Measurements from ENCODE around the gene KRTAP5-5. TPM values are rescaled to one million over a fixed set of nuclear protein-coding genes. Genes with fewer than 3 reads are reported as not detected.
"Not testable (repeated sequence)": the region's sequence is repeated elsewhere in the genome, so short reads cannot be mapped to it uniquely, and the experiment has no call there.

KRTAP5-5 gene
- total and polyA plus RNA-seq, 2 of the 8 experiments (the other 6 are each of a cell fraction or from before 2014, with no cell fraction given): 0.09 TPM; not detected in 1

GRCh38 chr11:1584661-1585370 is 44.8 kb upstream of the KRTAP5-5 start, which contains the start of gene KRTAP5-1:
KRTAP5-1 (minus strand) TSS chr11:1585283; CDS start chr11:1585249, 34 bp downstream.
- H2BK5ac ChIP-seq (ENCODE audit: low read depth, low read length); H4K8ac ChIP-seq (ENCODE audit: extremely low read depth, insufficient read depth, low read length); H4K91ac ChIP-seq (replicated peaks; ENCODE audit: insufficient read length, low read length); H3K27me3 ChIP-seq (replicated peaks in 1 of 4; ENCODE audit: control insufficient read depth in 3 of 4, extremely low read depth in 1 of 4, insufficient read depth in 3 of 4, low read length in 3 of 4); H3K9ac ChIP-seq (replicated peaks in 1 of 4; ENCODE audit: extremely low read depth in 1 of 4, low read depth in 3 of 4, low read length in 3 of 4); H4K20me1 ChIP-seq (replicated peaks in 1 of 2; ENCODE audit: control insufficient read depth in 1 of 2, insufficient read depth in 2 of 2, low read length in 2 of 2); H3K4ac ChIP-seq (replicated peaks; ENCODE audit: insufficient read length, low read depth, low read length); H3K56ac ChIP-seq (replicated peaks; ENCODE audit: insufficient read length, low read depth, low read length); H2AFZ ChIP-seq (ENCODE audit: low read length); H3K27ac ChIP-seq (ENCODE audit: low read depth, low read length); H3K79me2 ChIP-seq (ENCODE audit: control insufficient read depth in 1 of 2, insufficient read depth in 2 of 2, low read length in 2 of 2); H2BK15ac ChIP-seq (ENCODE audit: low read length); H3K36me3 ChIP-seq (ENCODE audit: control insufficient read depth in 2 of 4, insufficient read depth in 4 of 4, low read length in 3 of 4); H4K5ac ChIP-seq (ENCODE audit: insufficient read length, low read depth, low read length); H2BK12ac ChIP-seq (ENCODE audit: low read depth, low read length); FAIRE-seq; H3K4me1 ChIP-seq (replicated peaks in 1 of 4; ENCODE audit: control insufficient read depth in 3 of 4, insufficient read depth in 4 of 4, low read length in 3 of 4); H3K9me3 ChIP-seq (ENCODE audit: insufficient read depth in 2 of 2, low read depth in 1 of 2, low read length in 1 of 2); H3K23ac ChIP-seq (ENCODE audit: insufficient read length); H3K4me3 ChIP-seq (ENCODE audit: extremely low read depth in 1 of 4, insufficient read depth in 2 of 4, low read depth in 3 of 4, low read length in 4 of 4); H3K4me2 ChIP-seq (ENCODE audit: insufficient read depth in 1 of 2, low read depth in 2 of 2, low read length in 2 of 2); DNase-seq (ENCODE audit: low read depth in 1 of 2, low spot score in 2 of 2); H2BK120ac ChIP-seq (replicated peaks; ENCODE audit: low read depth, low read length); H3K18ac ChIP-seq (ENCODE audit: extremely low read depth, low read length); H3K79me1 ChIP-seq (ENCODE audit: low read depth, low read length); H2AK5ac ChIP-seq (ENCODE audit: low read depth, low read length); H2BK20ac ChIP-seq (ENCODE audit: low read length); H3K14ac ChIP-seq (ENCODE audit: insufficient read length); H3K23me2 ChIP-seq (ENCODE audit: low read depth, low read length): not testable (repeated sequence)
- 89% methylated on average over 6 of the region's 9 CpGs; no CpG with 5 or more reads in 1 of the 2 experiments for WGBS, 2 experiments (ENCODE audit: extremely low coverage in 1 of 2, insufficient coverage in 1 of 2, insufficient read length in 1 of 2, insufficient replicate concordance in 2 of 2, low coverage in 1 of 2, low lambda C conversion rate in 2 of 2, missing lambda C conversion rate in 1 of 2)
- ChIA-PET POLR2A (ENCODE audit: partially characterized antibody) (interaction anchor here (0.7 kb wide), 1 partner anchor 26 kb away, joined by 3 read pairs; no protein-coding TSS in a partner anchor), CTCF (ENCODE audit: partially characterized antibody) (interaction anchor here (0.5 to 1.3 kb wide), 4 partner anchors 9 to 571 kb away, joined by 3 to 5 read pairs (median 4); no protein-coding TSS in a partner anchor)
